PC-3 (cell line): ENCODE results near the gene TGM4.

Experiments
- CTCF ChIP-seq: fragments of 300-600 bp; sonication (generic); conservative IDR thresholded peaks from 2 replicates; pipeline ENCODE4 v1.5.1; 2017; ENCODE audit warnings: antibody characterized with exemption, low read depth, mild to moderate bottlenecking, low read length
- EZH2 ChIP-seq: fragments of 300-600 bp; sonication (generic); IDR thresholded peaks from one replicate; pipeline ENCODE4 v1.6.1; 2017; ENCODE audit warnings: antibody characterized with exemption, mild to moderate bottlenecking, low read length; ENCODE audit not compliant: unreplicated experiment
- EZH2phosphoT487 ChIP-seq: fragments of 300-600 bp; sonication (generic); IDR thresholded peaks from 2 replicates; pipeline ENCODE4 v1.6.1; 2018; ENCODE audit warnings: mild to moderate bottlenecking, antibody characterized with exemption, low read length, borderline replicate concordance

GRCh38 chr3:44954962-44955361 lies 80.6 kb downstream of the TGM4 start:
- TF ChIP-seq CTCF (no peak), EZH2 (no peak), EZH2phosphoT487 (no peak)
